T-cell (primary cell): ENCODE measurements around the gene OR10G7. TPM values are rescaled to one million over a fixed set of nuclear protein-coding genes. Genes with fewer than 3 reads are reported as not detected.

ENCODE experiments used
- ATAC-seq, 4 experiments: fragments of 200-7000 bp in 3 of 4; fragments of 150-1000 bp in 1 of 4; cut with Tn5 transposase; replicated peaks in 1 of 4; 1 replicate in 3 of 4; 2 replicates in 1 of 4; pipeline ENCODE4 v1.10.0; 2021; ENCODE audit warnings: moderate library complexity in 3 of 4, mild to moderate bottlenecking in 2 of 4, moderate number of reproducible peaks in 1 of 4
- CTCF ChIA-PET, 2 donors: fragments of 300-600 bp; sonication (Branson Sonifier 250); formaldehyde crosslinking; loops; one replicate each; lab custom pipeline; 2022; ENCODE audit warnings: antibody characterized with exemption in 2 of 2; lab: Charles Lee
- POLR2A ChIA-PET, 2 donors: fragments of 300-600 bp; sonication (Branson Sonifier 250); formaldehyde crosslinking; loops; one replicate each; lab custom pipeline; 2022; ENCODE audit warnings: antibody characterized with exemption in 2 of 2; lab: Charles Lee
- DNase-seq, 35 experiments: peaks; one replicate each; pipeline versions ENCODE4 v3.0.0 to v3.0.0-alpha.2; 2013 to 2023
- H3K27ac ChIP-seq: one replicate; pipeline ENCODE4 v1.5.1; 2013; ENCODE audit warnings: low read length
- H3K27me3 ChIP-seq, 2 experiments: replicated peaks in 1 of 2; 1 replicate in 1 of 2; 2 replicates in 1 of 2; pipeline versions ENCODE4 v1.6.1 to v1.7.0; 2013; ENCODE audit warnings: low read length in 1 of 2, mixed read lengths in 1 of 2; ENCODE audit not compliant: control insufficient read depth in 2 of 2, insufficient read depth in 2 of 2; ENCODE audit errors: extremely low read depth in 1 of 2
- H3K36me3 ChIP-seq, 2 donors: 1 replicate in 1 of 2; 2 replicates in 1 of 2; pipeline versions ENCODE4 v1.6.1 to v1.7.0; 2013; ENCODE audit warnings: low read length in 1 of 2; ENCODE audit not compliant: control insufficient read depth in 2 of 2, insufficient read depth in 1 of 2; ENCODE audit errors: extremely low read depth in 1 of 2
- H3K4me1 ChIP-seq, 2 experiments: 1 replicate in 1 of 2; 2 replicates in 1 of 2; pipeline versions ENCODE4 v1.6.1 to v1.7.0; 2013; ENCODE audit warnings: low read length in 2 of 2, mixed read lengths in 1 of 2; ENCODE audit not compliant: insufficient read depth in 2 of 2, control insufficient read depth in 1 of 2; ENCODE audit errors: extremely low read depth in 1 of 2
- H3K4me3 ChIP-seq, 2 donors: 1 replicate in 1 of 2; 2 replicates in 1 of 2; pipeline versions ENCODE4 v1.5.1 to v1.7.0; 2013; ENCODE audit warnings: mild to moderate bottlenecking in 2 of 2, low read length in 1 of 2, moderate library complexity in 1 of 2; ENCODE audit not compliant: control insufficient read depth in 1 of 2; ENCODE audit errors: extremely low read depth in 1 of 2
- H3K9me3 ChIP-seq: 2 replicates; pipeline ENCODE4 v1.7.0; 2013
- H3K27ac Mint-ChIP-seq, 2 donors: one replicate each; pipeline ENCODE4 v1.8.0; 2020 to 2021; ENCODE audit warnings: mild to moderate bottlenecking in 2 of 2, mixed read lengths in 2 of 2
- H3K27me3 Mint-ChIP-seq, 2 donors: one replicate each; pipeline ENCODE4 v1.8.0; 2021 to 2022; ENCODE audit warnings: mixed read lengths in 2 of 2
- H3K36me3 Mint-ChIP-seq: one replicate; pipeline ENCODE4 v1.8.0; 2021; ENCODE audit warnings: mixed read lengths
- H3K4me1 Mint-ChIP-seq, 3 donors: one replicate each; pipeline ENCODE4 v1.8.0; 2020 to 2022; ENCODE audit warnings: mixed read lengths in 3 of 3, mild to moderate bottlenecking in 1 of 3
- H3K4me3 Mint-ChIP-seq, 3 donors: one replicate each; pipeline ENCODE4 v1.8.0; 2020 to 2022; ENCODE audit warnings: mild to moderate bottlenecking in 3 of 3, mixed read lengths in 3 of 3, moderate library complexity in 3 of 3
- H3K9me3 Mint-ChIP-seq, 3 donors: one replicate each; pipeline ENCODE4 v1.8.0; 2020 to 2022; ENCODE audit warnings: mixed read lengths in 3 of 3
- WGBS: methylation state at CpG from one replicate; pipeline ENCODE4 v1.1.5; 2013; ENCODE audit warnings: missing lambda C conversion rate; ENCODE audit not compliant: insufficient coverage; 5-methylcytosine and 5-hydroxymethylcytosine counted together
- total RNA-seq, 35 experiments: library from RNA in 6 of 35; stranded (reverse) in 6 of 35; fragments of 120-200 nt in 1 of 35; gene quantifications; one replicate each; pipeline versions ENCODE4 v1.2.1 to v1.2.4 and lab custom pipeline; 2013 to 2026

Gene OR10G7
- total RNA-seq, 5 donors from 2014 or later (not counting 1 experiment from before 2014, with no cell fraction given), result not detected

GRCh38 chr11:124079631-124080326 lies 38.7 kb upstream of the OR10G7 start:
- POLR2A ChIA-PET, result no interaction called here
- no peak for DNase-seq
- Histone ChIP-seq H3K4me3 (no peak overlapping the region), H3K27me3 (peaks cover 3 to 28% of the 10 kb centered on the region in 2 experiments), H3K9me3 (no peaks in the 10 kb centered on the region), H3K27ac (no peak overlapping the region), H3K4me1 (peaks cover 0 to 10% of the 10 kb centered on the region in 2 experiments), H3K36me3 (no peaks in the 10 kb centered on the region)
- Mint-ChIP-seq H3K27ac (no peak overlapping the region), H3K27me3 (peaks cover 45 to 46% of the 10 kb centered on the region in 2 donors), H3K4me1 (peaks cover 0 to 8% (median 8%) of the 10 kb centered on the region in 3 donors), H3K4me3 (no peak overlapping the region), H3K36me3 (no peaks in the 10 kb centered on the region), H3K9me3 (no peaks in the 10 kb centered on the region)
- CTCF ChIA-PET, result no interaction called here
- no peak for ATAC-seq
- 100% methylated on average over 1 of the region's 8 CpGs for WGBS

- POLR2A ChIA-PET, result no interaction called here
- CTCF ChIA-PET, result no interaction called here
- Histone ChIP-seq H3K4me1 (peaks cover 0 to 10% of the 10 kb centered on the region in 2 experiments), H3K36me3 (no peaks in the 10 kb centered on the region), H3K4me3 (no peak overlapping the region), H3K27me3 (peaks cover under 1 to 32% of the 10 kb centered on the region in 2 experiments), H3K9me3 (no peaks in the 10 kb centered on the region), H3K27ac (no peak overlapping the region)
- DNase-seq (no peak), ATAC-seq (no peak)
- Mint-ChIP-seq H3K27ac (no peak overlapping the region), H3K4me1 (peaks cover 0 to 8% (median 8%) of the 10 kb centered on the region in 3 donors), H3K27me3 (peaks cover 39 to 49% of the 10 kb centered on the region in 2 donors), H3K36me3 (no peaks in the 10 kb centered on the region), H3K4me3 (no peak overlapping the region), H3K9me3 (no peaks in the 10 kb centered on the region)
- WGBS, result 63% methylated on average over 1 of the region's 2 CpGs
Measured at GRCh38 chr11:124078591-124078990, 37.5 kb upstream of the OR10G7 start.

- CTCF ChIA-PET, result no interaction called here
- no CpG with 5 or more reads among the region's 1 CpG for WGBS
- no peak overlapping the region for H3K27ac Mint-ChIP-seq
Measured at GRCh38 chr11:124077266-124077665, 36.1 kb upstream of the OR10G7 start.

GRCh38 chr11:124075841-124076651 lies 34.9 kb upstream of the OR10G7 start:
- Mint-ChIP-seq H3K4me3 (peak overlapping the region; percentile 49 to 56 (median 52)), H3K36me3 (no peaks in the 10 kb centered on the region), H3K9me3 (no peaks in the 10 kb centered on the region), H3K27me3 (peaks cover 33 to 57% of the 10 kb centered on the region in 2 donors), H3K4me1 (peaks cover 0 to 11% (median 11%) of the 10 kb centered on the region in 3 donors), H3K27ac (no peak overlapping the region)
- CTCF ChIA-PET, result interaction anchor here (0.9 to 2.0 kb wide), 2 partner anchors 9 to 509 kb away, joined by 3 to 5 read pairs; no protein-coding TSS in a partner anchor
- DNase-seq, result peak in 2 of 35 experiments; percentile 9 to 24
- no peak overlapping the region for H3K27ac ChIP-seq
- WGBS, result 25% methylated on average over 32 of the region's 36 CpGs
- peaks cover 0 to 32% of the 10 kb centered on the region in 2 experiments for H3K27me3 ChIP-seq
- H3K4me1 ChIP-seq, result peaks cover 0 to 10% of the 10 kb centered on the region in 2 experiments
- POLR2A ChIA-PET, result no interaction called here
- ATAC-seq, result peak; percentile 14 to 54 (median 39)
- H3K36me3 ChIP-seq, result no peaks in the 10 kb centered on the region
- H3K9me3 ChIP-seq, result no peaks in the 10 kb centered on the region
- peak overlapping the region; percentile 23 to 26 for H3K4me3 ChIP-seq

More at GRCh38 chr11:124077266-124077665, 36.1 kb upstream of the OR10G7 start:
- H3K27me3 ChIP-seq, result peaks cover 0 to 32% of the 10 kb centered on the region in 2 experiments
- Mint-ChIP-seq H3K27me3 (peaks cover 35 to 58% of the 10 kb centered on the region in 2 donors), H3K9me3 (no peaks in the 10 kb centered on the region), H3K36me3 (no peaks in the 10 kb centered on the region), H3K4me1 (peaks cover 0 to 8% (median 8%) of the 10 kb centered on the region in 3 donors), H3K4me3 (peak overlapping the region in 1 of 3 donors; percentile 52)
- ATAC-seq (no peak), DNase-seq (no peak)
- no peaks in the 10 kb centered on the region for H3K9me3 ChIP-seq
- no peak overlapping the region for H3K4me3 ChIP-seq
- no peaks in the 10 kb centered on the region for H3K36me3 ChIP-seq
- H3K4me1 ChIP-seq, result peaks cover 0 to 10% of the 10 kb centered on the region in 2 experiments
- POLR2A ChIA-PET, result interaction anchor here in 1 of 2 donors (0.7 kb wide), 1 partner anchor 714 kb away, joined by 3 read pairs; no protein-coding TSS in a partner anchor
- H3K27ac ChIP-seq, result no peak overlapping the region

GRCh38 chr11:124075492-124075840 lies 34.3 kb upstream of the OR10G7 start:
- Histone ChIP-seq H3K27me3 (peaks cover 0 to 35% of the 10 kb centered on the region in 2 experiments), H3K27ac (no peak overlapping the region), H3K4me1 (peaks cover 0 to 10% of the 10 kb centered on the region in 2 experiments), H3K36me3 (no peaks in the 10 kb centered on the region), H3K9me3 (no peaks in the 10 kb centered on the region), H3K4me3 (no peak overlapping the region)
- POLR2A ChIA-PET, result no interaction called here
- 100% methylated on average over 4 of the region's 6 CpGs for WGBS
- H3K27ac Mint-ChIP-seq, result no peak overlapping the region
- H3K4me1 Mint-ChIP-seq, result peaks cover 0 to 13% (median 13%) of the 10 kb centered on the region in 3 donors
- CTCF ChIA-PET, result interaction anchor here (0.9 to 2.0 kb wide), 3 partner anchors 9 to 510 kb away, joined by 3 to 5 read pairs (median 3); no protein-coding TSS in a partner anchor
- no peak for ATAC-seq
- H3K36me3 Mint-ChIP-seq, result no peaks in the 10 kb centered on the region
- peak overlapping the region in 1 of 3 donors; percentile 52 for H3K4me3 Mint-ChIP-seq
- no peak for DNase-seq
- peaks cover 33 to 59% of the 10 kb centered on the region in 2 donors for H3K27me3 Mint-ChIP-seq
- H3K9me3 Mint-ChIP-seq, result no peaks in the 10 kb centered on the region

- no peak overlapping the region for H3K4me3 Mint-ChIP-seq
- Histone ChIP-seq H3K4me1 (peaks cover 0 to 10% of the 10 kb centered on the region in 2 experiments), H3K9me3 (no peaks in the 10 kb centered on the region), H3K27me3 (peaks cover 0 to 39% of the 10 kb centered on the region in 2 experiments), H3K4me3 (no peak overlapping the region), H3K36me3 (no peaks in the 10 kb centered on the region), H3K27ac (no peak overlapping the region)
- H3K36me3 Mint-ChIP-seq, result no peaks in the 10 kb centered on the region
- H3K4me1 Mint-ChIP-seq, result peaks cover 0 to 17% (median 14%) of the 10 kb centered on the region in 3 donors
- POLR2A ChIA-PET, result no interaction called here
- H3K27ac Mint-ChIP-seq, result no peak overlapping the region
- DNase-seq (no peak), ATAC-seq (peak in 1 of 4 experiments; percentile 10)
- CTCF ChIA-PET, result interaction anchor here in 1 of 2 donors (1.0 to 2.0 kb wide), 2 partner anchors 8 to 120 kb away, joined by 3 to 5 read pairs; no protein-coding TSS in a partner anchor
- no peaks in the 10 kb centered on the region for H3K9me3 Mint-ChIP-seq
- H3K27me3 Mint-ChIP-seq, result peaks cover 33 to 61% of the 10 kb centered on the region in 2 donors
- WGBS, result 99% methylated on average over 5 of the region's 5 CpGs
Measured at GRCh38 chr11:124074554-124074953, 33.4 kb upstream of the OR10G7 start.
